ENCODE measurements around the gene MRPL53. TPM values are rescaled to one million over a fixed set of nuclear protein-coding genes. Genes with fewer than 3 reads are reported as not detected.

MRPL53 gene
- total and polyA plus RNA-seq, 2 of the 13 experiments (the other 11 are each of a cell fraction or from before 2014, with no cell fraction given): 34.3 to 51.9 TPM

DNA sequence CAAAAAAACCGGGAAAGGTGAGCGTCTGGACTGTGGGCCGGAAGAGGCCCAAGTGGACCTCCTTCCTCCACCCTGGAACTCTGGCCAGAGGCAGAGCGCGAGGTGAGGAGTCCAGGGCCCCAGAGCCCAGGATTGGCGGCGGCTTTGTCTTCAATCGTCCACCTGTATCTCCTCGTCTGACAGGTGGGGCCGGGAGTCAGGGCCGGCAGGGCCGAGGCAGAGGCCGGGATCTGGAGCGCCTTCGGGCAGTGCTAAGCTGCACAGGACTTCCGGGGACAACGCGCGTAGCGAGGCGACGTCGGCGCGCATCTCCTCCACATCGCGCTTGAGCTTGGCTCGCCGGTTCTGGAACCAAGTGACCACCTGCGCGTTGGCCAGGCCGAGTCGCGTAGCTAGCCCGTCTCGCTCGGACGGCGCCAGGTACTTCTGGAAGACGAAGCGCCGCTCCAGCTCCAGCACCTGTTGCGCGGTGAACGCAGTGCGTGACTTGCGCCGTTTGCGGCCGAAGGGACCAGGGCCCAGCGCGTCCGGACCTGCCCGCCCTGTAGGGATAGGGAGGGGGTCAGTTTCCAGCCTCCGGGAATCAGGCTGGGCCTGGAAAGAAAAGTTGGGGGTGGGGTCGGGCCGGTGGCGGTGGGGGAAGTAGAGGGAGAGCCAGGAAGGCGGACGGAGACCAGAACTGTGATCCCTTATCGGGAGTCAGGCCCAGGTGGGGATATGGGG, 25.5 kb upstream of the MRPL53 start (continued):
- TF ChIP-seq, protein P1, sequence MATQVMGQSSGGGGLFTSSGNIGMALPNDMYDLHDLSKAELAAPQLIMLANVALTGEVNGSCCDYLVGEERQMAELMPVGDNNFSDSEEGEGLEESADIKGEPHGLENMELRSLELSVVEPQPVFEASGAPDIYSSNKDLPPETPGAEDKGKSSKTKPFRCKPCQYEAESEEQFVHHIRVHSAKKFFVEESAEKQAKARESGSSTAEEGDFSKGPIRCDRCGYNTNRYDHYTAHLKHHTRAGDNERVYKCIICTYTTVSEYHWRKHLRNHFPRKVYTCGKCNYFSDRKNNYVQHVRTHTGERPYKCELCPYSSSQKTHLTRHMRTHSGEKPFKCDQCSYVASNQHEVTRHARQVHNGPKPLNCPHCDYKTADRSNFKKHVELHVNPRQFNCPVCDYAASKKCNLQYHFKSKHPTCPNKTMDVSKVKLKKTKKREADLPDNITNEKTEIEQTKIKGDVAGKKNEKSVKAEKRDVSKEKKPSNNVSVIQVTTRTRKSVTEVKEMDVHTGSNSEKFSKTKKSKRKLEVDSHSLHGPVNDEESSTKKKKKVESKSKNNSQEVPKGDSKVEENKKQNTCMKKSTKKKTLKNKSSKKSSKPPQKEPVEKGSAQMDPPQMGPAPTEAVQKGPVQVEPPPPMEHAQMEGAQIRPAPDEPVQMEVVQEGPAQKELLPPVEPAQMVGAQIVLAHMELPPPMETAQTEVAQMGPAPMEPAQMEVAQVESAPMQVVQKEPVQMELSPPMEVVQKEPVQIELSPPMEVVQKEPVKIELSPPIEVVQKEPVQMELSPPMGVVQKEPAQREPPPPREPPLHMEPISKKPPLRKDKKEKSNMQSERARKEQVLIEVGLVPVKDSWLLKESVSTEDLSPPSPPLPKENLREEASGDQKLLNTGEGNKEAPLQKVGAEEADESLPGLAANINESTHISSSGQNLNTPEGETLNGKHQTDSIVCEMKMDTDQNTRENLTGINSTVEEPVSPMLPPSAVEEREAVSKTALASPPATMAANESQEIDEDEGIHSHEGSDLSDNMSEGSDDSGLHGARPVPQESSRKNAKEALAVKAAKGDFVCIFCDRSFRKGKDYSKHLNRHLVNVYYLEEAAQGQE (IDR thresholded peaks at IDR 0.05; ENCODE audit: borderline replicate concordance in 1 of 2, low read depth in 1 of 2, low read length in 2 of 2): no peak
- TF ChIP-seq BRCA1 (CRISPR knock-in tag; IDR thresholded peaks at IDR 0.05) (no peak), RBM22 (optimal IDR thresholded peaks at IDR 0.05; ENCODE audit: low read length) (no peak), ZNF510 (CRISPR knock-in tag; IDR thresholded peaks at IDR 0.05; ENCODE audit: low read depth) (no peak), ZNF781 (CRISPR knock-in tag; IDR thresholded peaks at IDR 0.05; ENCODE audit: borderline replicate concordance, not compliant biosample characterization) (no peak), ZNF343 (CRISPR knock-in tag; IDR thresholded peaks at IDR 0.05) (no peak), ZBTB42 (CRISPR knock-in tag; IDR thresholded peaks at IDR 0.05) (no peak), ZFP36L2 (CRISPR knock-in tag; IDR thresholded peaks at IDR 0.05) (no peak), SIN3B (IDR thresholded peaks at IDR 0.05; ENCODE audit: low read length) (no peak), HMG20B (CRISPR knock-in tag; conservative IDR thresholded peaks at IDR 0.05) (no peak), ARNT2 (CRISPR knock-in tag; IDR thresholded peaks at IDR 0.05; ENCODE audit: low read depth) (0 out of 2 replicates have a peak, but pooled peaks have one; percentile 22)
- TF ChIP-seq, protein P2, sequence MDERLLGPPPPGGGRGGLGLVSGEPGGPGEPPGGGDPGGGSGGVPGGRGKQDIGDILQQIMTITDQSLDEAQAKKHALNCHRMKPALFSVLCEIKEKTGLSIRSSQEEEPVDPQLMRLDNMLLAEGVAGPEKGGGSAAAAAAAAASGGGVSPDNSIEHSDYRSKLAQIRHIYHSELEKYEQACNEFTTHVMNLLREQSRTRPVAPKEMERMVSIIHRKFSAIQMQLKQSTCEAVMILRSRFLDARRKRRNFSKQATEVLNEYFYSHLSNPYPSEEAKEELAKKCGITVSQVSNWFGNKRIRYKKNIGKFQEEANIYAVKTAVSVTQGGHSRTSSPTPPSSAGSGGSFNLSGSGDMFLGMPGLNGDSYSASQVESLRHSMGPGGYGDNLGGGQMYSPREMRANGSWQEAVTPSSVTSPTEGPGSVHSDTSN (CRISPR knock-in tag; IDR thresholded peaks at IDR 0.05): no peak
- TF ChIP-seq, protein P3, sequence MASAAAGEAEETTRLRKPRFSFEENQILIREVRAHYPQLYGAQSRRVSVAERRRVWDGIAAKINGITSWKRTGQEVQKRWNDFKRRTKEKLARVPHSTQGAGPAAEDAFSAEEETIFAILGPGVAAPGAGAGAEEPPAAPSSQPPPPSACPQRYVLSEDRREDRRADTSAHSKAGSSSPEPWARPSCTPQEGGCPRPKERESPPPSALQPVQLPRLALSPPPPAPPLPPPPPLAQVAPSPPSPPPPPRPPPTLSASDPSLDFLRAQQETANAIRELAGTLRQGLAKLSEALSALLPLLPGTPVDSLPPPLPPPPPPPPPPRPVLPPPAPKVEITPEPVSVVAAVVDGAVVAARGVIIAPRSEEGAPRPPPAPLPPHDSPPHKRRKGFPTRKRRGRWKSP (CRISPR knock-in tag; IDR thresholded peaks at IDR 0.05): peak; percentile 93
- TF ChIP-seq, protein P4, sequence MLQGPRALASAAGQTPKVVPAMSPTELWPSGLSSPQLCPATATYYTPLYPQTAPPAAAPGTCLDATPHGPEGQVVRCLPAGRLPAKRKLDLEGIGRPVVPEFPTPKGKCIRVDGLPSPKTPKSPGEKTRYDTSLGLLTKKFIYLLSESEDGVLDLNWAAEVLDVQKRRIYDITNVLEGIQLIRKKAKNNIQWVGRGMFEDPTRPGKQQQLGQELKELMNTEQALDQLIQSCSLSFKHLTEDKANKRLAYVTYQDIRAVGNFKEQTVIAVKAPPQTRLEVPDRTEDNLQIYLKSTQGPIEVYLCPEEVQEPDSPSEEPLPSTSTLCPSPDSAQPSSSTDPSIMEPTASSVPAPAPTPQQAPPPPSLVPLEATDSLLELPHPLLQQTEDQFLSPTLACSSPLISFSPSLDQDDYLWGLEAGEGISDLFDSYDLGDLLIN (CRISPR knock-in tag; IDR thresholded peaks at IDR 0.05; ENCODE audit: borderline replicate concordance): peak; percentile 79; the same call in 1 of the 2 replicates
- TF ChIP-seq, protein P5, sequence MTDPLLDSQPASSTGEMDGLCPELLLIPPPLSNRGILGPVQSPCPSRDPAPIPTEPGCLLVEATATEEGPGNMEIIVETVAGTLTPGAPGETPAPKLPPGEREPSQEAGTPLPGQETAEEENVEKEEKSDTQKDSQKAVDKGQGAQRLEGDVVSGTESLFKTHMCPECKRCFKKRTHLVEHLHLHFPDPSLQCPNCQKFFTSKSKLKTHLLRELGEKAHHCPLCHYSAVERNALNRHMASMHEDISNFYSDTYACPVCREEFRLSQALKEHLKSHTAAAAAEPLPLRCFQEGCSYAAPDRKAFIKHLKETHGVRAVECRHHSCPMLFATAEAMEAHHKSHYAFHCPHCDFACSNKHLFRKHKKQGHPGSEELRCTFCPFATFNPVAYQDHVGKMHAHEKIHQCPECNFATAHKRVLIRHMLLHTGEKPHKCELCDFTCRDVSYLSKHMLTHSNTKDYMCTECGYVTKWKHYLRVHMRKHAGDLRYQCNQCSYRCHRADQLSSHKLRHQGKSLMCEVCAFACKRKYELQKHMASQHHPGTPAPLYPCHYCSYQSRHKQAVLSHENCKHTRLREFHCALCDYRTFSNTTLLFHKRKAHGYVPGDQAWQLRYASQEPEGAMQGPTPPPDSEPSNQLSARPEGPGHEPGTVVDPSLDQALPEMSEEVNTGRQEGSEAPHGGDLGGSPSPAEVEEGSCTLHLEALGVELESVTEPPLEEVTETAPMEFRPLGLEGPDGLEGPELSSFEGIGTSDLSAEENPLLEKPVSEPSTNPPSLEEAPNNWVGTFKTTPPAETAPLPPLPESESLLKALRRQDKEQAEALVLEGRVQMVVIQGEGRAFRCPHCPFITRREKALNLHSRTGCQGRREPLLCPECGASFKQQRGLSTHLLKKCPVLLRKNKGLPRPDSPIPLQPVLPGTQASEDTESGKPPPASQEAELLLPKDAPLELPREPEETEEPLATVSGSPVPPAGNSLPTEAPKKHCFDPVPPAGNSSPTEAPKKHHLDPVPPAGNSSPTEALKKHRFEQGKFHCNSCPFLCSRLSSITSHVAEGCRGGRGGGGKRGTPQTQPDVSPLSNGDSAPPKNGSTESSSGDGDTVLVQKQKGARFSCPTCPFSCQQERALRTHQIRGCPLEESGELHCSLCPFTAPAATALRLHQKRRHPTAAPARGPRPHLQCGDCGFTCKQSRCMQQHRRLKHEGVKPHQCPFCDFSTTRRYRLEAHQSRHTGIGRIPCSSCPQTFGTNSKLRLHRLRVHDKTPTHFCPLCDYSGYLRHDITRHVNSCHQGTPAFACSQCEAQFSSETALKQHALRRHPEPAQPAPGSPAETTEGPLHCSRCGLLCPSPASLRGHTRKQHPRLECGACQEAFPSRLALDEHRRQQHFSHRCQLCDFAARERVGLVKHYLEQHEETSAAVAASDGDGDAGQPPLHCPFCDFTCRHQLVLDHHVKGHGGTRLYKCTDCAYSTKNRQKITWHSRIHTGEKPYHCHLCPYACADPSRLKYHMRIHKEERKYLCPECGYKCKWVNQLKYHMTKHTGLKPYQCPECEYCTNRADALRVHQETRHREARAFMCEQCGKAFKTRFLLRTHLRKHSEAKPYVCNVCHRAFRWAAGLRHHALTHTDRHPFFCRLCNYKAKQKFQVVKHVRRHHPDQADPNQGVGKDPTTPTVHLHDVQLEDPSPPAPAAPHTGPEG (CRISPR knock-in tag; IDR thresholded peaks at IDR 0.05): no peak

All from HepG2 (cell line).